GM12878 (cell line): ENCODE data around the gene GGTLC2.

Experiments
- CTCF ChIP-seq, 3 experiments: IDR thresholded peaks in 2 of 3; conservative IDR thresholded peaks in 1 of 3; 2 replicates each; pipeline ENCODE4 v1.5.1; 2011; ENCODE audit warnings: low read depth in 3 of 3, low read length in 3 of 3, mild to moderate bottlenecking in 3 of 3, control low read depth in 2 of 3, moderate library complexity in 2 of 3, inconsistent platforms in 1 of 3, mixed read lengths in 1 of 3; ENCODE audit not compliant: control insufficient read depth in 2 of 3, insufficient read depth in 1 of 3; ENCODE audit errors: extremely low read depth in 1 of 3
- GABPA ChIP-seq: IDR thresholded peaks from 2 replicates; pipeline ENCODE4 v1.6.1; 2014; ENCODE audit warnings: antibody characterized with exemption, low read depth, mild to moderate bottlenecking, inconsistent platforms
- JUND ChIP-seq: IDR thresholded peaks from 2 replicates; pipeline ENCODE4 v1.6.1; 2012; ENCODE audit warnings: low read depth, mild to moderate bottlenecking, low read length, improper control_type of control experiment, moderate library complexity
- POLR2A ChIP-seq: IDR thresholded peaks from 2 replicates; pipeline ENCODE4 v1.6.1; 2011; ENCODE audit warnings: low read depth, mild to moderate bottlenecking, low read length
- REST ChIP-seq: IDR thresholded peaks from 2 replicates; pipeline ENCODE4 v1.6.1; 2012; ENCODE audit warnings: mild to moderate bottlenecking, low read depth, low read length
- TAF1 ChIP-seq: IDR thresholded peaks from 2 replicates; pipeline ENCODE4 v1.6.1; 2011; ENCODE audit warnings: mild to moderate bottlenecking, low read depth, low read length, borderline replicate concordance
- ZNF207 ChIP-seq: fragments of 450-650 bp; IDR thresholded peaks from 2 replicates; pipeline ENCODE4 v1.6.1; 2014; ENCODE audit warnings: antibody characterized with exemption, mild to moderate bottlenecking, borderline replicate concordance
- TF ChIP-seq, protein P1 (sequence below): fragments of 450-650 bp; formaldehyde crosslinking; IDR thresholded peaks from 2 replicates; pipeline ENCODE4 v1.4.0; 2020; ENCODE audit warnings: mild to moderate bottlenecking, moderate library complexity

DNA sequence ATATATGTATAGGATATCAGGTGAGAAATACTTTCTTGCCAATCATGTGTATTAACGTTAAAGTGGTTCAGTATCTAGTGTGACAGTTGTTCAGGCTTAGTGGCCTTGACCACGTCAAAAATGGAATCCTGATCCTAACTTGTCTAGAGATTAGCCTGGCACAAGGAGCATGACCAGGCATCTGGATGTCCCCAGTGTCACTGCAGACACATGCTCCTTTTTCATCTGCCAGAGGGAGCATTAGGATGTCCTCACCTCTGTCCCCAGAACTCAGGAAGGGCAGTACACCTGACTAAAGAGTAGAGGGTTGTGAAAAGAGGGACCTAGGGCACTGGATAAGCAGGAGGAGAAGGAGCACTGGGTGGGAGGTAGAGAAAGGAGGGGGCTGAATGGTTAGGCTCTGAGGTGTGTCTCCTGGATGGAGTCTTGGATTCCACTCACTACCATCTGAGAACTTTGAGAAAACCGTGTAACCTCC lies 40.9 kb upstream of the GGTLC2 start:
- TF ChIP-seq CTCF (IDR thresholded peaks at IDR 0.05 in 2 of 3, conservative IDR thresholded peaks at IDR 0.05 in 1 of 3; ENCODE audit: control insufficient read depth in 2 of 3, extremely low read depth in 1 of 3, insufficient read depth in 1 of 3, low read depth in 3 of 3, low read length in 3 of 3), result no peak
- no peak for TF ChIP-seq JUND
- no peak for TF ChIP-seq ZNF207
- TF ChIP-seq, protein P1, sequence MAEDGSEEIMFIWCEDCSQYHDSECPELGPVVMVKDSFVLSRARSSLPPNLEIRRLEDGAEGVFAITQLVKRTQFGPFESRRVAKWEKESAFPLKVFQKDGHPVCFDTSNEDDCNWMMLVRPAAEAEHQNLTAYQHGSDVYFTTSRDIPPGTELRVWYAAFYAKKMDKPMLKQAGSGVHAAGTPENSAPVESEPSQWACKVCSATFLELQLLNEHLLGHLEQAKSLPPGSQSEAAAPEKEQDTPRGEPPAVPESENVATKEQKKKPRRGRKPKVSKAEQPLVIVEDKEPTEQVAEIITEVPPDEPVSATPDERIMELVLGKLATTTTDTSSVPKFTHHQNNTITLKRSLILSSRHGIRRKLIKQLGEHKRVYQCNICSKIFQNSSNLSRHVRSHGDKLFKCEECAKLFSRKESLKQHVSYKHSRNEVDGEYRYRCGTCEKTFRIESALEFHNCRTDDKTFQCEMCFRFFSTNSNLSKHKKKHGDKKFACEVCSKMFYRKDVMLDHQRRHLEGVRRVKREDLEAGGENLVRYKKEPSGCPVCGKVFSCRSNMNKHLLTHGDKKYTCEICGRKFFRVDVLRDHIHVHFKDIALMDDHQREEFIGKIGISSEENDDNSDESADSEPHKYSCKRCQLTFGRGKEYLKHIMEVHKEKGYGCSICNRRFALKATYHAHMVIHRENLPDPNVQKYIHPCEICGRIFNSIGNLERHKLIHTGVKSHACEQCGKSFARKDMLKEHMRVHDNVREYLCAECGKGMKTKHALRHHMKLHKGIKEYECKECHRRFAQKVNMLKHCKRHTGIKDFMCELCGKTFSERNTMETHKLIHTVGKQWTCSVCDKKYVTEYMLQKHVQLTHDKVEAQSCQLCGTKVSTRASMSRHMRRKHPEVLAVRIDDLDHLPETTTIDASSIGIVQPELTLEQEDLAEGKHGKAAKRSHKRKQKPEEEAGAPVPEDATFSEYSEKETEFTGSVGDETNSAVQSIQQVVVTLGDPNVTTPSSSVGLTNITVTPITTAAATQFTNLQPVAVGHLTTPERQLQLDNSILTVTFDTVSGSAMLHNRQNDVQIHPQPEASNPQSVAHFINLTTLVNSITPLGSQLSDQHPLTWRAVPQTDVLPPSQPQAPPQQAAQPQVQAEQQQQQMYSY, result no peak
- no peak for TF ChIP-seq TAF1
- TF ChIP-seq POLR2A, result no peak
- TF ChIP-seq GABPA, result no peak
- TF ChIP-seq REST, result no peak
